Measurements from ENCODE around the gene OLFM2. TPM values are rescaled to one million over a fixed set of nuclear protein-coding genes. Genes with fewer than 3 reads are reported as not detected.

The OLFM2 gene
- total RNA-seq, 4 donors from 2014 or later = 4.6 to 114 (median 24.8) TPM; not detected in 1

DNA sequence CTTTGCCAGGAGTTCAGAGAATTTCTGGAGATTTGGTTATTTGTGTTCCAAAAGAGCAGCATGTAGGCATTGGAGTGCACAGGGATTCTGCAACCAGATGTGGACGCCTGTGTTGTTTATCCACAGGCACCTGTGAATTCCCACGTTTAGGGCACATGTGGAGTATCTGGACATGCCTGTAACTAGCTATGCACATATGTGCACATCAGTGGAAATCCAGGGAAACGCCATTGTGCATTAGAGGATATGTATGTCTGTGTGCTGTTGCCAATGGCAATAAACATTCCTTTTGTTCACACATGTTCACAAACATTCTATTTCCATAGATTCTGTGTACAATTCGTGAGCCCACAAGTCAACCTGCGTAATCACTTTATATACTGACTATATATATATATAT lies 34.7 kb downstream of the OLFM2 start:
- intact Hi-C loops (cut with DNase I; ENCODE audit: low total_unique reads) = no loop called here
- no peak for TF ChIP-seq POLR2A (IDR thresholded peaks at IDR 0.05)
- TF ChIP-seq, protein P1, sequence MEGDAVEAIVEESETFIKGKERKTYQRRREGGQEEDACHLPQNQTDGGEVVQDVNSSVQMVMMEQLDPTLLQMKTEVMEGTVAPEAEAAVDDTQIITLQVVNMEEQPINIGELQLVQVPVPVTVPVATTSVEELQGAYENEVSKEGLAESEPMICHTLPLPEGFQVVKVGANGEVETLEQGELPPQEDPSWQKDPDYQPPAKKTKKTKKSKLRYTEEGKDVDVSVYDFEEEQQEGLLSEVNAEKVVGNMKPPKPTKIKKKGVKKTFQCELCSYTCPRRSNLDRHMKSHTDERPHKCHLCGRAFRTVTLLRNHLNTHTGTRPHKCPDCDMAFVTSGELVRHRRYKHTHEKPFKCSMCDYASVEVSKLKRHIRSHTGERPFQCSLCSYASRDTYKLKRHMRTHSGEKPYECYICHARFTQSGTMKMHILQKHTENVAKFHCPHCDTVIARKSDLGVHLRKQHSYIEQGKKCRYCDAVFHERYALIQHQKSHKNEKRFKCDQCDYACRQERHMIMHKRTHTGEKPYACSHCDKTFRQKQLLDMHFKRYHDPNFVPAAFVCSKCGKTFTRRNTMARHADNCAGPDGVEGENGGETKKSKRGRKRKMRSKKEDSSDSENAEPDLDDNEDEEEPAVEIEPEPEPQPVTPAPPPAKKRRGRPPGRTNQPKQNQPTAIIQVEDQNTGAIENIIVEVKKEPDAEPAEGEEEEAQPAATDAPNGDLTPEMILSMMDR (IDR thresholded peaks at IDR 0.05) = no peak

GRCh38 chr19:9901020-9901419 lies 35.3 kb downstream of the OLFM2 start:
- Histone ChIP-seq H3K27ac (no peak overlapping the region), H3K4me3 (no peak overlapping the region), H3K4me1 (no peaks in the 10 kb centered on the region), H3K36me3 (no peaks in the 10 kb centered on the region), H3K9me3 (no peaks in the 10 kb centered on the region), H3K27me3 (no peaks in the 10 kb centered on the region)
- intact Hi-C loops (cut with DNase I; ENCODE audit: low total_unique reads) = no loop called here
- DNase-seq = no peak
- TF ChIP-seq, protein P1 (IDR thresholded peaks at IDR 0.05) = no peak
- TF ChIP-seq POLR2A (IDR thresholded peaks at IDR 0.05) = no peak

More for the DNA sequence above, 34.7 kb downstream of the OLFM2 start:
- Histone ChIP-seq H3K9me3 (no peaks in the 10 kb centered on the region), H3K4me3 (no peak overlapping the region), H3K27ac (no peak overlapping the region), H3K36me3 (no peaks in the 10 kb centered on the region), H3K4me1 (no peaks in the 10 kb centered on the region), H3K27me3 (no peaks in the 10 kb centered on the region)
- no peak for DNase-seq

- Histone ChIP-seq H3K27ac (no peak overlapping the region), H3K36me3 (no peaks in the 10 kb centered on the region), H3K27me3 (no peaks in the 10 kb centered on the region), H3K4me1 (no peaks in the 10 kb centered on the region), H3K9me3 (no peaks in the 10 kb centered on the region), H3K4me3 (no peak overlapping the region)
- TF ChIP-seq POLR2A (IDR thresholded peaks at IDR 0.05) = no peak
- TF ChIP-seq, protein P1 (IDR thresholded peaks at IDR 0.05) = no peak
- intact Hi-C loops (cut with DNase I; ENCODE audit: low total_unique reads) = no loop called here
- no peak for DNase-seq
Measured at GRCh38 chr19:9891609-9892373, 44.5 kb downstream of the OLFM2 start.

DNA sequence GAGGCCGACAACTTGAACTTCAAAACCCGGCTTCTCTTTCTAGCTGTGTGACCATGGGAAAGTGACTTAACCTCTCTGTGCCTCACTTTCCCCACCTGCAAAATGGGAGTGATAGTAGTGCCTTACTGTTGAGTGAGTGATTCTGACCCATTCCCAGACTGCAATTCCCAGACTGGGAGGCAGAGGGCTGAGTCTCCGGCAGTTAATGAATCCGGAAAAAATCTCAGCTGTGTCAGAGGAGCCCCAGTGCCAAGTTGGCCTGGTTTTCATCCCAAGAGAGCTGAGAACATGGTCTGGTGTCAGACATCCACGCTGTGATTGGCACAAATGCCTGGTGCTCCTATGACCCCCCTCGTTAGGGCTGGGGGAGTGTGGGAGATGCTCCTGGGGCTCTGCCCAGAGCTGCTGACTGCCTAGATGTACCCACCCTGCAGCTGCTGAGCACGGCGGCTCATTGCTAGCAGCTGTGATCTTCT lies 51.2 kb downstream of the OLFM2 start:
- no peaks in the 10 kb centered on the region for H3K36me3 ChIP-seq
- TF ChIP-seq POLR2A (IDR thresholded peaks at IDR 0.05) = no peak
- TF ChIP-seq, protein P1 (IDR thresholded peaks at IDR 0.05) = peak in 3 of 4 experiments; percentile 6 to 58 (median 50)
- H3K27me3 ChIP-seq = no peaks in the 10 kb centered on the region
- H3K4me3 ChIP-seq = no peak overlapping the region
- no peaks in the 10 kb centered on the region for H3K9me3 ChIP-seq
- H3K27ac ChIP-seq = no peak overlapping the region
- peak; percentile 39 to 71 for DNase-seq
- H3K4me1 ChIP-seq = no peaks in the 10 kb centered on the region
- intact Hi-C loops (cut with DNase I; ENCODE audit: low total_unique reads) = no loop called here

GRCh38 chr19:9883764-9884163 lies 52.6 kb downstream of the OLFM2 start:
- Histone ChIP-seq H3K27ac (no peak overlapping the region), H3K4me1 (no peaks in the 10 kb centered on the region), H3K9me3 (no peaks in the 10 kb centered on the region), H3K27me3 (no peaks in the 10 kb centered on the region), H3K36me3 (no peaks in the 10 kb centered on the region), H3K4me3 (no peak overlapping the region)
- DNase-seq = no peak
- TF ChIP-seq, protein P1 (IDR thresholded peaks at IDR 0.05) = no peak
- TF ChIP-seq POLR2A (IDR thresholded peaks at IDR 0.05) = no peak
- intact Hi-C loops (cut with DNase I; ENCODE audit: low total_unique reads) = no loop called here
